GM19438 (cell line): ENCODE measurements around the gene HOXB2.

Experiments
- ATAC-seq: cut with Tn5 transposase; IDR thresholded peaks from one replicate; pipeline ENCODE4 v1.9.1; 2021; ENCODE audit warnings: low read depth; ENCODE audit not compliant: unreplicated experiment

The HOXB2 gene

GRCh38 chr17:48555258-48556228 is 10.6 kb upstream of the HOXB2 start:
- ATAC-seq, result no peak

GRCh38 chr17:48554412-48555257 is 9.7 kb upstream of the HOXB2 start:
- ATAC-seq, result no peak

GRCh38 chr17:48553826-48554225 is 8.9 kb upstream of the HOXB2 start:
- no peak for ATAC-seq

- ATAC-seq, result no peak
Measured at GRCh38 chr17:48553190-48553547, 8.3 kb upstream of the HOXB2 start.

GRCh38 chr17:48552466-48553189 is 7.7 kb upstream of the HOXB2 start:
- ATAC-seq, result no peak

GRCh38 chr17:48551596-48552465 is 6.9 kb upstream of the HOXB2 start:
- ATAC-seq, result no peak

GRCh38 chr17:48551214-48551555 is 6.3 kb upstream of the HOXB2 start:
- no peak for ATAC-seq

GRCh38 chr17:48550502-48551213 is 5.7 kb upstream of the HOXB2 start:
- ATAC-seq, result no peak

- ATAC-seq, result no peak
Measured at GRCh38 chr17:48549914-48550501, 5.1 kb upstream of the HOXB2 start.

GRCh38 chr17:48549281-48549630 is 4.3 kb upstream of the HOXB2 start:
- no peak for ATAC-seq

- no peak for ATAC-seq
Measured at GRCh38 chr17:48548523-48549280, 3.8 kb upstream of the HOXB2 start.

GRCh38 chr17:48547808-48548522 is 3.1 kb upstream of the HOXB2 start:
- ATAC-seq, result no peak

GRCh38 chr17:48546924-48547807 is 2.3 kb upstream of the HOXB2 start:
- ATAC-seq, result no peak

- no peak for ATAC-seq
Measured at GRCh38 chr17:48546137-48546923, 1.4 kb upstream of the HOXB2 start.

- no peak for ATAC-seq
Measured at GRCh38 chr17:48545539-48545938, 630 bp upstream of the HOXB2 start.
